ENCODE data around the gene GLIPR2.

DNA sequence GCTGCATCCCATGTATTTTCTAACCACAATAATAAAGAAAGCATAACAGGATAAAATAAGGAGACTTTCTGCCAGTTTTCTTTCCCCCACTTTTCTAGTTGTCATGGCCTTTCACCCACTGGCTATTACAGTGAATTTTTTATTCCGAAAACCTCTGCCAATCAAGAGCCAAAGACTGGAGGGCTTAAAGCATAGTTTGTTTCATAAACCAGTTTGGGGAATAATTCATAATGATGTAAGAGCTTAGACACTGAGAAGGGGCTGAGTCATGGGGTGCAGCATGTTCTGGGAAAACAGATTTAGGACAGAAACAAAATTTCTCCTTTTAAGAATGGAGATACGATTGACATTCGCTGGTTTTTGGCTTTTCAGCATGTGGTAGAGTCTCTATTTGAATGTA, 4.4 kb upstream of the GLIPR2 start:
- TF ChIP-seq, protein P1, sequence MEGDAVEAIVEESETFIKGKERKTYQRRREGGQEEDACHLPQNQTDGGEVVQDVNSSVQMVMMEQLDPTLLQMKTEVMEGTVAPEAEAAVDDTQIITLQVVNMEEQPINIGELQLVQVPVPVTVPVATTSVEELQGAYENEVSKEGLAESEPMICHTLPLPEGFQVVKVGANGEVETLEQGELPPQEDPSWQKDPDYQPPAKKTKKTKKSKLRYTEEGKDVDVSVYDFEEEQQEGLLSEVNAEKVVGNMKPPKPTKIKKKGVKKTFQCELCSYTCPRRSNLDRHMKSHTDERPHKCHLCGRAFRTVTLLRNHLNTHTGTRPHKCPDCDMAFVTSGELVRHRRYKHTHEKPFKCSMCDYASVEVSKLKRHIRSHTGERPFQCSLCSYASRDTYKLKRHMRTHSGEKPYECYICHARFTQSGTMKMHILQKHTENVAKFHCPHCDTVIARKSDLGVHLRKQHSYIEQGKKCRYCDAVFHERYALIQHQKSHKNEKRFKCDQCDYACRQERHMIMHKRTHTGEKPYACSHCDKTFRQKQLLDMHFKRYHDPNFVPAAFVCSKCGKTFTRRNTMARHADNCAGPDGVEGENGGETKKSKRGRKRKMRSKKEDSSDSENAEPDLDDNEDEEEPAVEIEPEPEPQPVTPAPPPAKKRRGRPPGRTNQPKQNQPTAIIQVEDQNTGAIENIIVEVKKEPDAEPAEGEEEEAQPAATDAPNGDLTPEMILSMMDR (optimal IDR thresholded peaks at IDR 0.05 in 1 of 3, IDR thresholded peaks at IDR 0.05 in 1 of 3, conservative IDR thresholded peaks at IDR 0.05 in 1 of 3; ENCODE audit: extremely low read depth in 1 of 3, insufficient read depth in 2 of 3, low read length in 3 of 3) = no peak
- no peak for TF ChIP-seq EZH2 (IDR thresholded peaks at IDR 0.05; ENCODE audit: low read length)

Measured in keratinocyte (primary cell).